ENCODE measurements around the gene RBBP7. TPM values are rescaled to one million over a fixed set of nuclear protein-coding genes. Genes with fewer than 3 reads are reported as not detected.

RBBP7 gene
- polyA plus RNA-seq, 1 donor (not counting 4 experiments of a cell fraction or from before 2014, with no cell fraction given): 137 TPM

GRCh38 chrX:16882169-16882568 lies 12.0 kb upstream of the RBBP7 start:
- H3K4me3 ChIP-seq (ENCODE audit: control insufficient read depth in 2 of 3, extremely low read depth in 1 of 3, insufficient read depth in 2 of 3, low read depth in 1 of 3, low read length in 3 of 3): peak overlapping the region in 1 of 3 experiments; percentile 38
- H3K9ac ChIP-seq (ENCODE audit: control insufficient read depth, extremely low read depth, insufficient read depth, low read length): peak overlapping the region; percentile 61
- H3K9me1 ChIP-seq (ENCODE audit: control insufficient read depth, extremely low read depth, insufficient read depth, low read length): no peaks in the 10 kb centered on the region
- DNase-seq (ENCODE audit: low read depth, low spot score) (no peak), FAIRE-seq (no peak)
- H2AFZ ChIP-seq (ENCODE audit: control insufficient read depth, low read length): peak overlapping the region; percentile 37
- TF ChIP-seq CTCF (optimal IDR thresholded peaks at IDR 0.05 in 1 of 3, IDR thresholded peaks at IDR 0.05 in 1 of 3, conservative IDR thresholded peaks at IDR 0.05 in 1 of 3; ENCODE audit: extremely low read depth in 1 of 3, insufficient read depth in 2 of 3, low read length in 3 of 3) (no peak), EZH2 (IDR thresholded peaks at IDR 0.05; ENCODE audit: low read length) (no peak)
- H3K27ac ChIP-seq (ENCODE audit: control insufficient read depth, insufficient read depth, low read length): no peak overlapping the region
- no peaks in the 10 kb centered on the region for H4K20me1 ChIP-seq (ENCODE audit: control insufficient read depth, extremely low read depth, insufficient read depth, low read length)
- no peaks in the 10 kb centered on the region for H3K79me2 ChIP-seq (ENCODE audit: control insufficient read depth, insufficient read depth, low read length)
- dilution Hi-C loops (cut with MboI; ENCODE audit: extremely low pct_ligation_motif_present, low sequenced_read_pairs): no loop called here
- peak overlapping the region; percentile 90 for H3K4me2 ChIP-seq (ENCODE audit: control insufficient read depth, extremely low read depth, insufficient read depth, low read depth, low read length)
- H3K36me3 ChIP-seq (ENCODE audit: control insufficient read depth in 2 of 2, extremely low read depth in 1 of 2, insufficient read depth in 2 of 2, low read length in 2 of 2): no peaks in the 10 kb centered on the region
- H3K9me3 ChIP-seq (ENCODE audit: control insufficient read depth, low read depth, low read length): no peaks in the 10 kb centered on the region
- peaks cover 14% of the 10 kb centered on the region for H3K27me3 ChIP-seq (ENCODE audit: control insufficient read depth, extremely low read depth, insufficient read depth, low read length)
- peaks cover 6% of the 10 kb centered on the region for H3K4me1 ChIP-seq (ENCODE audit: control insufficient read depth, extremely low read depth, insufficient read depth, low read length)

GRCh38 chrX:16876696-16877095 lies 6.5 kb upstream of the RBBP7 start:
- no peak for FAIRE-seq
- peaks cover 8% of the 10 kb centered on the region for H3K27me3 ChIP-seq (ENCODE audit: control insufficient read depth, extremely low read depth, insufficient read depth, low read length)
- dilution Hi-C loops (cut with MboI; ENCODE audit: extremely low pct_ligation_motif_present, low sequenced_read_pairs): no loop called here

More at GRCh38 chrX:16876696-16877095, 6.5 kb upstream of the RBBP7 start:
- Histone ChIP-seq H3K36me3 (ENCODE audit: control insufficient read depth in 2 of 2, extremely low read depth in 1 of 2, insufficient read depth in 2 of 2, low read length in 2 of 2) (no peaks in the 10 kb centered on the region), H3K9me1 (ENCODE audit: control insufficient read depth, extremely low read depth, insufficient read depth, low read length) (no peaks in the 10 kb centered on the region), H3K9ac (ENCODE audit: control insufficient read depth, extremely low read depth, insufficient read depth, low read length) (no peak overlapping the region), H3K4me2 (ENCODE audit: control insufficient read depth, extremely low read depth, insufficient read depth, low read depth, low read length) (no peak overlapping the region), H3K9me3 (ENCODE audit: control insufficient read depth, low read depth, low read length) (no peaks in the 10 kb centered on the region), H3K4me3 (ENCODE audit: control insufficient read depth in 2 of 3, extremely low read depth in 1 of 3, insufficient read depth in 2 of 3, low read depth in 1 of 3, low read length in 3 of 3) (no peak overlapping the region), H3K27ac (ENCODE audit: control insufficient read depth, insufficient read depth, low read length) (no peak overlapping the region), H2AFZ (ENCODE audit: control insufficient read depth, low read length) (no peak overlapping the region), H3K79me2 (ENCODE audit: control insufficient read depth, insufficient read depth, low read length) (no peaks in the 10 kb centered on the region), H3K4me1 (ENCODE audit: control insufficient read depth, extremely low read depth, insufficient read depth, low read length) (peaks cover 3% of the 10 kb centered on the region), H4K20me1 (ENCODE audit: control insufficient read depth, extremely low read depth, insufficient read depth, low read length) (no peaks in the 10 kb centered on the region)
- TF ChIP-seq EZH2 (IDR thresholded peaks at IDR 0.05; ENCODE audit: low read length): no peak
- TF ChIP-seq CTCF (optimal IDR thresholded peaks at IDR 0.05 in 1 of 3, IDR thresholded peaks at IDR 0.05 in 1 of 3, conservative IDR thresholded peaks at IDR 0.05 in 1 of 3; ENCODE audit: extremely low read depth in 1 of 3, insufficient read depth in 2 of 3, low read length in 3 of 3): no peak
- DNase-seq (ENCODE audit: low read depth, low spot score): no peak
